Mesothelial cell of epicardium (in vitro differentiated cells): Measurements from ENCODE around the gene ACOX2. TPM values are rescaled to one million over a fixed set of nuclear protein-coding genes. Genes with fewer than 3 reads are reported as not detected.
"Not testable (repeated sequence)": the region's sequence is repeated elsewhere in the genome, so short reads cannot be mapped to it uniquely, and the experiment has no call there.

ENCODE experiments used
- DNase-seq, 2 experiments: peaks; one replicate each; pipeline ENCODE4 v3.0.0; 2021; ENCODE audit warnings: low spot score in 2 of 2; ENCODE audit not compliant: unreplicated experiment in 2 of 2
- H3K27ac Mint-ChIP-seq: 2 replicates; pipeline ENCODE4 v1.8.0; 2021; ENCODE audit warnings: mixed read lengths
- H3K27me3 Mint-ChIP-seq: 2 replicates; pipeline ENCODE4 v1.8.0; 2021; ENCODE audit warnings: low read depth, mixed read lengths
- H3K36me3 Mint-ChIP-seq: 2 replicates; pipeline ENCODE4 v1.8.0; 2021; ENCODE audit warnings: mixed read lengths
- H3K4me1 Mint-ChIP-seq: 2 replicates; pipeline ENCODE4 v1.8.0; 2021; ENCODE audit warnings: mixed read lengths
- H3K4me3 Mint-ChIP-seq: 2 replicates; pipeline ENCODE4 v1.8.0; 2021; ENCODE audit warnings: mild to moderate bottlenecking, moderate library complexity, mixed read lengths
- H3K9me3 Mint-ChIP-seq: 2 replicates; pipeline ENCODE4 v1.8.0; 2021; ENCODE audit warnings: mixed read lengths
- CTCF ChIP-seq: fragments of 200-600 bp; sonication (generic); IDR thresholded peaks from one replicate; pipeline ENCODE4 v1.5.0; 2021; ENCODE audit warnings: antibody characterized with exemption; ENCODE audit not compliant: unreplicated experiment
- total RNA-seq: library from RNA; stranded (reverse); gene quantifications from 3 replicates; pipeline ENCODE4 v1.2.1, GENCODE V29; 2021

Gene ACOX2
- total RNA-seq, 1 donor from 2014 or later, result 31.0 TPM

- TF ChIP-seq CTCF, result no peak
- Mint-ChIP-seq H3K4me1 (peaks cover 21% of the 10 kb centered on the region), H3K27ac (no peak overlapping the region)
These were observed 5.4 kb downstream of the ACOX2 start for GRCh38 chr3:58531555-58531954.

GRCh38 chr3:58530354-58530865, 6.6 kb downstream of the ACOX2 start:
- DNase-seq, result no peak
- no peak for TF ChIP-seq CTCF
- Mint-ChIP-seq H3K27me3 (no peaks in the 10 kb centered on the region), H3K4me3 (no peak overlapping the region), H3K36me3 (peaks cover 4% of the 10 kb centered on the region), H3K9me3 (no peaks in the 10 kb centered on the region), H3K4me1 (peaks cover 12% of the 10 kb centered on the region), H3K27ac (no peak overlapping the region)

More at GRCh38 chr3:58531555-58531954, 5.4 kb downstream of the ACOX2 start:
- Mint-ChIP-seq H3K36me3 (peaks cover 4% of the 10 kb centered on the region), H3K27me3 (no peaks in the 10 kb centered on the region), H3K9me3 (no peaks in the 10 kb centered on the region), H3K4me3 (no peak overlapping the region)
- no peak for DNase-seq

GRCh38 chr3:58529516-58530353, 7.3 kb downstream of the ACOX2 start:
- Mint-ChIP-seq H3K4me1 (peaks cover 12% of the 10 kb centered on the region), H3K27me3 (no peaks in the 10 kb centered on the region), H3K36me3 (peaks cover 4% of the 10 kb centered on the region), H3K9me3 (no peaks in the 10 kb centered on the region), H3K27ac (no peak overlapping the region), H3K4me3 (no peak overlapping the region)
- no peak for TF ChIP-seq CTCF
- DNase-seq, result no peak

- no peak for TF ChIP-seq CTCF
- Mint-ChIP-seq H3K9me3 (no peaks in the 10 kb centered on the region), H3K4me1 (peaks cover 12% of the 10 kb centered on the region), H3K4me3 (no peak overlapping the region), H3K27me3 (no peaks in the 10 kb centered on the region), H3K27ac (no peak overlapping the region), H3K36me3 (peaks cover 2% of the 10 kb centered on the region)
- DNase-seq, result no peak
These were observed 8.4 kb downstream of the ACOX2 start for GRCh38 chr3:58528629-58529028.

- not testable (repeated sequence) for H3K4me1 Mint-ChIP-seq, H3K27me3 Mint-ChIP-seq, H3K9me3 Mint-ChIP-seq, DNase-seq, H3K27ac Mint-ChIP-seq, H3K4me3 Mint-ChIP-seq, H3K36me3 Mint-ChIP-seq
These were observed 9.6 kb downstream of the ACOX2 start for GRCh38 chr3:58527440-58527839.

- no peak for DNase-seq
- Mint-ChIP-seq H3K36me3 (peaks cover 2% of the 10 kb centered on the region), H3K27ac (no peak overlapping the region), H3K27me3 (peaks cover 5% of the 10 kb centered on the region), H3K4me1 (peaks cover 9% of the 10 kb centered on the region), H3K4me3 (no peak overlapping the region), H3K9me3 (no peaks in the 10 kb centered on the region)
- no peak for TF ChIP-seq CTCF
These were observed 10.5 kb downstream of the ACOX2 start for GRCh38 chr3:58526515-58526957.
